Measurements from ENCODE around the gene MAP4. TPM values are rescaled to one million over a fixed set of nuclear protein-coding genes. Genes with fewer than 3 reads are reported as not detected.

Gene MAP4
- total and polyA plus RNA-seq, 8 donors = 31.0 to 146 (median 92.4) TPM

DNA sequence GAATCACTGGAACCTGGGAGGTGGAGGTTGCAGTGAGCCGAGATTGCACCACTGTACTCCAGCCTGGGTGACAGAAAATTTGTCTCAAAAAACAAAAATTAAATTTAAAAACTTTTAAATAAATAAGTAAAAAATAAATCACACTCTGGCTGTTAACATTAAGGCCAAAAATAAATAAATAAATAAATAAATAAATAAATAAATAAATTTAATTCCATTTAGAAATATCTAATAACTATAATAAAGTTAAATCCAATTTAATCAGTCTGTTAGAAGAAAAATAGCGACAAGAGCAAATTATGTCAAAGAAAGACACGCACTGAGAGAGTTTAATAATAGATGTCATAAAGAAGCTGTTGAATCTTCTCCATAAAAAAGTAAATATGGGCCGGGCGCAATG, 13.4 kb downstream of the MAP4 start:
- 92 to 99% (median 97%) methylated on average over 5 of the region's 5 CpGs for WGBS, 5 donors
- Histone ChIP-seq H3K27me3 (no peaks in the 10 kb centered on the region), H3K9me3 (no peaks in the 10 kb centered on the region), H3K27ac (no peak overlapping the region), H3K4me1 (peaks cover 0 to 29% (median 5%) of the 10 kb centered on the region in 4 donors), H3K36me3 (no peaks in the 10 kb centered on the region), H3K4me3 (no peak overlapping the region)
- intact Hi-C loops (cut with DNase I; ENCODE audit: low total_unique reads) = no loop called here
- no peak for DNase-seq
- no peak for TF ChIP-seq POLR2AphosphoS5 (IDR thresholded peaks at IDR 0.05)
- TF ChIP-seq POLR2A (IDR thresholded peaks at IDR 0.05) = no peak
- TF ChIP-seq, protein P1, sequence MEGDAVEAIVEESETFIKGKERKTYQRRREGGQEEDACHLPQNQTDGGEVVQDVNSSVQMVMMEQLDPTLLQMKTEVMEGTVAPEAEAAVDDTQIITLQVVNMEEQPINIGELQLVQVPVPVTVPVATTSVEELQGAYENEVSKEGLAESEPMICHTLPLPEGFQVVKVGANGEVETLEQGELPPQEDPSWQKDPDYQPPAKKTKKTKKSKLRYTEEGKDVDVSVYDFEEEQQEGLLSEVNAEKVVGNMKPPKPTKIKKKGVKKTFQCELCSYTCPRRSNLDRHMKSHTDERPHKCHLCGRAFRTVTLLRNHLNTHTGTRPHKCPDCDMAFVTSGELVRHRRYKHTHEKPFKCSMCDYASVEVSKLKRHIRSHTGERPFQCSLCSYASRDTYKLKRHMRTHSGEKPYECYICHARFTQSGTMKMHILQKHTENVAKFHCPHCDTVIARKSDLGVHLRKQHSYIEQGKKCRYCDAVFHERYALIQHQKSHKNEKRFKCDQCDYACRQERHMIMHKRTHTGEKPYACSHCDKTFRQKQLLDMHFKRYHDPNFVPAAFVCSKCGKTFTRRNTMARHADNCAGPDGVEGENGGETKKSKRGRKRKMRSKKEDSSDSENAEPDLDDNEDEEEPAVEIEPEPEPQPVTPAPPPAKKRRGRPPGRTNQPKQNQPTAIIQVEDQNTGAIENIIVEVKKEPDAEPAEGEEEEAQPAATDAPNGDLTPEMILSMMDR (IDR thresholded peaks at IDR 0.05) = no peak
- TF ChIP-seq EP300 (IDR thresholded peaks at IDR 0.05) = no peak

DNA sequence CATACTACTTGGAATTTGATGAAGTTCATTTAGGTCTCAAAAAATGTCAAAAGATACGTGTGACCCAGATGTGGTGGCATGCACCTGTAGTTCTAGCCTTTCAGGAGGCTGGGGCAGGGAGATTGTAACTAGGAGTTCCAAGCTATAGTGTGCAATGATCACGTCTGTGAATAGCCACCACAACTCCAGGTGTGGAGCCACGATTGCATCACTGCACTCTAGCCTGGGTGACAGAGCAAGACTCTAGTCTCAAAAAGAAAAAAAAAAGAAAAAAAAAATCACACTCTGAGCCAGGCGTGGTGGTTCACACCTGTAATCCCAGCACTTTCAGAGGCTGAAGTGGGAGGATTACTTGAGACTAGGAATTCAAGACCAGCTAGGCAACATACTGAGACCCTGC, 14.2 kb downstream of the MAP4 start:
- no peak overlapping the region for H3K27ac ChIP-seq
- 85 to 91% (median 88%) methylated on average over 4 of the region's 4 CpGs for WGBS, 5 donors
- H3K27me3 ChIP-seq = no peaks in the 10 kb centered on the region
- peaks cover 0 to 29% (median 5%) of the 10 kb centered on the region in 4 donors for H3K4me1 ChIP-seq
- no peaks in the 10 kb centered on the region for H3K9me3 ChIP-seq
- TF ChIP-seq POLR2A (IDR thresholded peaks at IDR 0.05) (no peak), EP300 (IDR thresholded peaks at IDR 0.05) (no peak), POLR2AphosphoS5 (IDR thresholded peaks at IDR 0.05) (no peak)
- TF ChIP-seq, protein P1 (IDR thresholded peaks at IDR 0.05) = no peak
- no peak for DNase-seq
- intact Hi-C loops (cut with DNase I; ENCODE audit: low total_unique reads) = no loop called here
- no peaks in the 10 kb centered on the region for H3K36me3 ChIP-seq
- H3K4me3 ChIP-seq = no peak overlapping the region

DNA sequence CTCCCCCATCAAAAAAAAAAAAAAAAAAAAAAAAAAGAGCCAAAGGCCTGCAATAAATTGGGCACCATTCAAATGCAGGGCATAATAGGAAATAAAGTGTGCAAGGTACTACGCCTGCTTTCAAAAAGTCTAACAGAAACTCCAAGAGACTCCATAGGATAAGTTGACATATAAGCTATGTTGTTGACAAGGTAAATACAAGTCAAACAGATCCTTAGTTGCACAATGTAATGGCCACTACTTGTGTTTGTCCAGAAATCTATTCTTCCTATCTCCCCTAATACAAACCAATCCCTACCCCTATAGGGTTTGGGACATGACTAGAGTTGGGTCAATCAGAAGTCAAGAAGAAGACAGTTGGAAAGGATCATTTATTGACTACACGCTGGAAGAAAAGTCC, 16.0 kb downstream of the MAP4 start:
- WGBS, 5 donors = 84 to 97% (median 90%) methylated on average over 2 of the region's 2 CpGs
- no peaks in the 10 kb centered on the region for H3K27me3 ChIP-seq
- no peak overlapping the region for H3K27ac ChIP-seq
- peaks cover 0 to 13% (median 2%) of the 10 kb centered on the region in 4 donors for H3K36me3 ChIP-seq
- DNase-seq = no peak
- H3K4me3 ChIP-seq = no peak overlapping the region
- intact Hi-C loops (cut with DNase I; ENCODE audit: low total_unique reads) = no loop called here
- no peaks in the 10 kb centered on the region for H3K9me3 ChIP-seq
- no peak for TF ChIP-seq POLR2A (IDR thresholded peaks at IDR 0.05)
- no peak for TF ChIP-seq POLR2AphosphoS5 (IDR thresholded peaks at IDR 0.05)
- TF ChIP-seq, protein P1 (IDR thresholded peaks at IDR 0.05) = no peak
- TF ChIP-seq EP300 (IDR thresholded peaks at IDR 0.05) = no peak
- H3K4me1 ChIP-seq = peaks cover 0 to 34% (median 6%) of the 10 kb centered on the region in 4 donors

DNA sequence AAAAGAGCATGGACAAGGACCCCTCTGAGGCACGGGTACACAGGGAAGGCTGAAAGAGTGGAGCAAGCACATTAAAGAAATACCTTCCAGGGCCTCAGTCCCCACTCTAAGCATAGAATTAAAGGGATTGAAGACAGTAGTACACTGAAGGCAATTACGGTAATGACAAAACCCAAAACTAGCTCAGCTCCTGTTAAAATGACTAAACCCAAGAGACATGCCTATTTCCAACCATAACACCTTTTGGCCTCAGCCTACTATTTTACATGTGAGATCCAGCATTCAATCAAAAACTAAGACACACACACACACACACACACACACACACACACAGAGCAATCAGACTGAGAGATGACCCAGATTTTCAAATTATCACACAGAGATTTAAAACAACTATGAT, 19.8 kb downstream of the MAP4 start:
- intact Hi-C loops (cut with DNase I; ENCODE audit: low total_unique reads) = no loop called here
- no peak for TF ChIP-seq EP300 (IDR thresholded peaks at IDR 0.05)
- no peak for TF ChIP-seq POLR2A (IDR thresholded peaks at IDR 0.05)
- TF ChIP-seq, protein P1 (IDR thresholded peaks at IDR 0.05) = no peak
- no peak for TF ChIP-seq POLR2AphosphoS5 (IDR thresholded peaks at IDR 0.05)
- DNase-seq = no peak
- H3K36me3 ChIP-seq = peaks cover 0 to 39% (median 24%) of the 10 kb centered on the region in 4 donors
- no peaks in the 10 kb centered on the region for H3K27me3 ChIP-seq
- peaks cover 0 to 23% (median 6%) of the 10 kb centered on the region in 4 donors for H3K4me1 ChIP-seq
- H3K4me3 ChIP-seq = no peak overlapping the region
- no peaks in the 10 kb centered on the region for H3K9me3 ChIP-seq
- 88 to 98% (median 92%) methylated on average over 2 of the region's 2 CpGs for WGBS, 5 donors
- H3K27ac ChIP-seq = no peak overlapping the region

All from stomach (tissue), 9 donors.